SK-N-SH (cell line): ENCODE data around the gene USP10. TPM values are rescaled to one million over a fixed set of nuclear protein-coding genes. Genes with fewer than 3 reads are reported as not detected.

ENCODE experiments used
- CTCF ChIA-PET: fragments of 300-600, 350-600 bp; formaldehyde crosslinking; extraction: SDS; loops from one replicate; lab custom pipeline; 2021; lab: Yijun Ruan, JAX
- POLR2A ChIA-PET: fragments of 350-600 bp; sonication (Branson Sonifier 250); formaldehyde crosslinking; extraction: SDS; loops from one replicate; lab custom pipeline; 2020; ENCODE audit warnings: antibody characterized with exemption, inconsistent platforms; lab: Yijun Ruan, JAX
- DNase-seq: peaks from one replicate; pipeline ENCODE4 v3.0.0; 2012
- H2AFZ ChIP-seq: fragments of 200-600 bp; sonication (generic); 2 replicates; pipeline ENCODE4 v1.8.1; 2016; ENCODE audit warnings: antibody characterized with exemption, mild to moderate bottlenecking, low read depth
- H3F3A ChIP-seq: fragments of 200-600 bp; sonication (generic); replicated peaks from 2 replicates; pipeline ENCODE3; 2016; ENCODE audit warnings: antibody characterized with exemption, mild to moderate bottlenecking; ENCODE audit not compliant: insufficient read depth
- H3K27ac ChIP-seq, 2 experiments: fragments of 200-500 bp in 1 of 2; fragments of 200-600 bp in 1 of 2; sonication (Bioruptor generic) in 1 of 2; sonication (generic), shearing (Covaris generic) in 1 of 2; 2 replicates each; pipeline versions ENCODE4 v1.5.1 to v1.6.1; 2014 to 2016; ENCODE audit warnings: low read depth in 2 of 2, inconsistent platforms in 1 of 2, low read length in 1 of 2, mild to moderate bottlenecking in 1 of 2, mixed read lengths in 1 of 2
- H3K27me3 ChIP-seq: fragments of 200-600 bp; sonication (generic), shearing (Covaris generic); 2 replicates; pipeline ENCODE4 v1.6.1; 2016; ENCODE audit warnings: mixed run types; ENCODE audit not compliant: insufficient read depth
- H3K36me3 ChIP-seq, 2 experiments: fragments of 200-500 bp in 1 of 2; fragments of 200-600 bp in 1 of 2; sonication (Bioruptor generic) in 1 of 2; sonication (generic) in 1 of 2; replicated peaks in 1 of 2; 2 replicates each; pipeline versions ENCODE3 to v1.5.1; 2014 to 2016; ENCODE audit warnings: low read length in 1 of 2, mild to moderate bottlenecking in 1 of 2; ENCODE audit not compliant: insufficient read depth in 2 of 2, control insufficient read depth in 1 of 2
- H3K4me1 ChIP-seq, 2 experiments: fragments of 200-500 bp in 1 of 2; fragments of 200-600 bp in 1 of 2; sonication (Bioruptor generic) in 1 of 2; sonication (generic), shearing (Covaris generic) in 1 of 2; 2 replicates each; pipeline versions ENCODE4 v1.5.1 to v1.6.1; 2014 to 2016; ENCODE audit warnings: low read depth in 1 of 2, low read length in 1 of 2, mixed run types in 1 of 2; ENCODE audit not compliant: insufficient read depth in 2 of 2, control insufficient read depth in 1 of 2
- H3K4me2 ChIP-seq: fragments of 200-600 bp; sonication (generic), shearing (Covaris generic); 2 replicates; pipeline ENCODE4 v1.6.1; 2017; ENCODE audit warnings: mixed run types
- H3K4me3 ChIP-seq, 2 experiments: fragments of 200-500 bp in 1 of 2; fragments of 200-600 bp in 1 of 2; sonication (Bioruptor generic) in 1 of 2; sonication (generic), shearing (Covaris generic) in 1 of 2; 2 replicates each; pipeline versions ENCODE4 v1.5.1 to v1.8.1; 2014 to 2016; ENCODE audit warnings: low read depth in 2 of 2, inconsistent platforms in 1 of 2, low read length in 1 of 2, mild to moderate bottlenecking in 1 of 2, mixed read lengths in 1 of 2, moderate library complexity in 1 of 2
- H3K79me2 ChIP-seq: fragments of 200-600 bp; sonication (generic); 2 replicates; pipeline ENCODE4 v1.8.1; 2017; ENCODE audit warnings: mild to moderate bottlenecking; ENCODE audit not compliant: insufficient read depth
- H3K9ac ChIP-seq: fragments of 200-600 bp; sonication (generic); 2 replicates; pipeline ENCODE4 v1.6.1; 2017; ENCODE audit warnings: mixed run types
- H3K9me2 ChIP-seq: fragments of 200-600 bp; sonication (generic); 2 replicates; pipeline ENCODE4 v1.6.1; 2017; ENCODE audit warnings: mixed run types
- H3K9me3 ChIP-seq: fragments of 200-600 bp; sonication (generic); 2 replicates; pipeline ENCODE4 v1.6.1; 2017; ENCODE audit warnings: mixed run types, mild to moderate bottlenecking, moderate library complexity
- H4K20me1 ChIP-seq: fragments of 200-600 bp; sonication (generic); 2 replicates; pipeline ENCODE4 v1.6.1; 2017; ENCODE audit warnings: mild to moderate bottlenecking, mixed run types; ENCODE audit not compliant: insufficient read depth
- CHD2 ChIP-seq: fragments of 150-350 bp; IDR thresholded peaks from 2 replicates; pipeline ENCODE4 v1.6.1; 2018; ENCODE audit warnings: low read length; ENCODE audit not compliant: partially characterized antibody
- CTCF ChIP-seq: fragments of 200-600 bp; sonication (generic); IDR thresholded peaks from 2 replicates; pipeline ENCODE4 v1.6.1; 2017; ENCODE audit warnings: antibody characterized with exemption, mild to moderate bottlenecking, moderate library complexity
- ELF1 ChIP-seq: IDR thresholded peaks from 2 replicates; pipeline ENCODE4 v1.4.0; 2012
- EP300 ChIP-seq, 2 experiments: IDR thresholded peaks; 2 replicates each; pipeline versions ENCODE4 v1.4.0 to v1.6.1; 2012; ENCODE audit warnings: borderline replicate concordance in 1 of 2, low read depth in 1 of 2, low read length in 1 of 2
- FOSL2 ChIP-seq: IDR thresholded peaks from 2 replicates; pipeline ENCODE4 v1.4.0; 2012; ENCODE audit warnings: low read depth, mild to moderate bottlenecking, moderate library complexity, borderline replicate concordance
- FOXM1 ChIP-seq: IDR thresholded peaks from 2 replicates; pipeline ENCODE4 v1.4.0; 2012; ENCODE audit warnings: low read depth, mild to moderate bottlenecking
- IRF3 ChIP-seq: fragments of 150-350 bp; IDR thresholded peaks from 2 replicates; pipeline ENCODE4 v1.6.1; 2016; ENCODE audit warnings: mild to moderate bottlenecking, low read depth, low read length
- JUND ChIP-seq: IDR thresholded peaks from 2 replicates; pipeline ENCODE4 v1.4.0; 2012
- NFIC ChIP-seq: IDR thresholded peaks from 2 replicates; pipeline ENCODE4 v1.4.0; 2012; ENCODE audit warnings: borderline replicate concordance
- NRF1 ChIP-seq: IDR thresholded peaks from 2 replicates; pipeline ENCODE4 v1.6.1; 2012; ENCODE audit warnings: low read depth, mild to moderate bottlenecking, low read length
- REST ChIP-seq: IDR thresholded peaks from 2 replicates; pipeline ENCODE4 v1.6.1; 2012; ENCODE audit warnings: mild to moderate bottlenecking, low read depth, low read length, moderate library complexity
- TAF1 ChIP-seq: IDR thresholded peaks from 2 replicates; pipeline ENCODE4 v1.6.1; 2012; ENCODE audit warnings: low read depth, mild to moderate bottlenecking, low read length, moderate library complexity, borderline replicate concordance
- WGBS: methylation state at CpG from one replicate; pipeline ENCODE4 v1.1.6; 2017; ENCODE audit warnings: low lambda C conversion rate; 5-methylcytosine and 5-hydroxymethylcytosine counted together
- polyA plus RNA-seq, 3 experiments: library from polyadenylated mRNA; depleted of rRNA; stranded (reverse); fragments of >200 nt; gene quantifications; 2 replicates each; pipeline ENCODE4 v1.2.3, GENCODE V29; 2012

USP10 gene
- polyA plus RNA-seq, 1 of the 3 experiments (the other 2 are of a cell fraction), result 49.2 TPM

DNA sequence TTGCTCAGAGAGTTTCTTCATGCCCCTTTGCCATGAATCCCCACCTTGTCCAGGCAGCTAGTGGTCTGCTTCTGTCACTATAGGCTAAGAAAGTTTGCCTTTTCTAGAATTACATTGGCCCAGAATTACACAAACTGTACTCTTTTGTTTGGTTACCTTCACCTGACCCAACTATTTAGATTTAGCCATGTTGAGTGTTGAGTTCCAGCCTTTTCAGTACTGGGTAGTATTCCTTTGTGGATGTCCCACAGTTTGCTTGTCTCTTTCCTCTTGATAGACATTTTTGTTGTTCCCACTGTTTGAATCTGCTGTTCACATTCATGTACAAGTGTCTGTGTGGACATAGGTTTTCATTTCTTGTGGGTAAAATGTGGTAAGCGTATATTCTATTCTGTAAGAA lies 22.3 kb downstream of the USP10 start:
- no peak overlapping the region for H3K9ac ChIP-seq
- POLR2A ChIA-PET, result no interaction called here
- CTCF ChIA-PET, result interaction anchor here (3.1 to 17.6 kb wide), 5 partner anchors 9 to 249 kb away, joined by 12 to 275 read pairs (median 134); partner anchors contain the start of gene COTL1

More for the DNA sequence above, 22.3 kb downstream of the USP10 start:
- H3F3A ChIP-seq, result peaks cover 27% of the 10 kb centered on the region
- TF ChIP-seq CHD2, result no peak
- TF ChIP-seq ELF1, result no peak
- no peak for TF ChIP-seq NRF1
- no peak for TF ChIP-seq IRF3
- TF ChIP-seq CTCF, result no peak
- TF ChIP-seq JUND, result no peak
- TF ChIP-seq EP300 (IDR thresholded peaks at IDR 0.05; ENCODE audit: borderline replicate concordance in 1 of 2, low read depth in 1 of 2, low read length in 1 of 2), result no peak
- TF ChIP-seq FOSL2, result no peak
- TF ChIP-seq NFIC, result no peak
- TF ChIP-seq TAF1, result no peak
- TF ChIP-seq REST, result no peak
- no peak for TF ChIP-seq FOXM1
- H4K20me1 ChIP-seq, result peaks cover 91% of the 10 kb centered on the region
- H3K79me2 ChIP-seq, result peaks cover 100% of the 10 kb centered on the region
- no peaks in the 10 kb centered on the region for H3K9me2 ChIP-seq
- whole genome bisulfite sequencing, result 100% methylated on average over 1 of the region's 1 CpG
- H3K27me3 ChIP-seq, result no peaks in the 10 kb centered on the region
- no peak for DNase-seq
- H3K9me3 ChIP-seq, result no peaks in the 10 kb centered on the region
- no peak overlapping the region for H2AFZ ChIP-seq
- H3K4me3 ChIP-seq, result no peak overlapping the region
- H3K27ac ChIP-seq, result no peak overlapping the region
- peaks cover 24 to 45% of the 10 kb centered on the region in 2 experiments; a peak in 3 of 4 replicates for H3K4me1 ChIP-seq
- no peak overlapping the region for H3K4me2 ChIP-seq
- H3K36me3 ChIP-seq, result no peaks in the 10 kb centered on the region
